GM21529 (cell line): ENCODE results near the gene TTLL12.
"Not testable (repeated sequence)": the region's sequence is repeated elsewhere in the genome, so short reads cannot be mapped to it uniquely, and the experiment has no call there.

ENCODE experiments used
- ATAC-seq: cut with Tn5 transposase; IDR thresholded peaks from one replicate; pipeline ENCODE4 v1.9.1; 2021; ENCODE audit not compliant: unreplicated experiment

The TTLL12 gene

DNA sequence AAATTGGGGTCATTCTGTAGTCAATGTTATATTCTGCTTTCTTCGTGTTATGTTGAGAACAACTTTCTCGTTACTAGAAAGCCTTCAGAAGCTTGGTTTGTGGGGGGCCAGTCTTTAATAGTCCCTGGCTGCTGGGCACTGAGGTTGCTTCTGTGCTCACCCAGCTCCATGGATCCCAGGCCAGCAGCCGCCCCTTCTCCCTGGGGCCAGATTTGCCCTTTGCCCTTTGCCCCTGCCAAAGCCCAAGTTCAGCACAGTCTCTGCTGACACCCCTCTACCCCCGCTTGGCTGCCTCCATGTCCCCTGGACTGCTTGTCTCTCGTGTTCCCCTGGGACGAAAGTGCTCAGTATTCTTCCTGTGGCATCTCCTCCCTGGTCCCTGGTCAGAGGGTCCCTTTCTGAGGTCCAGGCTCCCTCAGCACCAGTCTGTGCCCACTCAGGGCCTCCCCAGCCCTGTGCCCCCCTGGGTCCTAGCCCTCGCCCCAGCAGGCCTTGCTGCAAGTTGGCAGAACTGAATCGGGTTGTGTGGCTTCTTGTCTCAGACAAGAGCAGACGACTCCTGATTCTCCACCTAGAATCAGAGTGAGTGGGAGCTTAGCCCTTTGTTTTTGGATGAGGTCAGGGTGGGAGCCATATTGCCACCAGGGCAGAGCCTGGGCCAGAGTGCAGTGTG is 28.9 kb downstream of the TTLL12 start:
- ATAC-seq = no peak

GRCh38 chr22:43156413-43156812 is 30.5 kb downstream of the TTLL12 start:
- no peak for ATAC-seq

DNA sequence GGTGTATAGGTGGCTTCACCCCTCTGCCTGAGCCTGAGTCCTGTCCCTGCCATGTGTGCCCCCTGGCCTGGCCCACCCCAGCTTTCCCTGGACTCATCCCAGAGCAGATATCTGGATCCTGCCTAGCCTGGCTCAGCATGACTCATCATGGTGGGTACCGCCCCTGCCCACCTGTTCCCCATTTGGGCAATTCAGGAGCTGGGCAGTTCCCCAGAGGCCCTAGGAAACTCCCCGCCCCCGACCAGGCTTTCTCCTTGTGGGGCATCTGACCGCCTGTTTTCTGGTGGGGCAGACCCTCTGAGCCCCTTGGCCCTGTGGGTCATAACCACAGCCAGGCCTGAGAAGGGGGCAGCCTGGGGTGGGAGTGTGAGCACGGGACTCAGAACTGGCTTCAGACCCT is 31.1 kb downstream of the TTLL12 start:
- no peak for ATAC-seq

DNA sequence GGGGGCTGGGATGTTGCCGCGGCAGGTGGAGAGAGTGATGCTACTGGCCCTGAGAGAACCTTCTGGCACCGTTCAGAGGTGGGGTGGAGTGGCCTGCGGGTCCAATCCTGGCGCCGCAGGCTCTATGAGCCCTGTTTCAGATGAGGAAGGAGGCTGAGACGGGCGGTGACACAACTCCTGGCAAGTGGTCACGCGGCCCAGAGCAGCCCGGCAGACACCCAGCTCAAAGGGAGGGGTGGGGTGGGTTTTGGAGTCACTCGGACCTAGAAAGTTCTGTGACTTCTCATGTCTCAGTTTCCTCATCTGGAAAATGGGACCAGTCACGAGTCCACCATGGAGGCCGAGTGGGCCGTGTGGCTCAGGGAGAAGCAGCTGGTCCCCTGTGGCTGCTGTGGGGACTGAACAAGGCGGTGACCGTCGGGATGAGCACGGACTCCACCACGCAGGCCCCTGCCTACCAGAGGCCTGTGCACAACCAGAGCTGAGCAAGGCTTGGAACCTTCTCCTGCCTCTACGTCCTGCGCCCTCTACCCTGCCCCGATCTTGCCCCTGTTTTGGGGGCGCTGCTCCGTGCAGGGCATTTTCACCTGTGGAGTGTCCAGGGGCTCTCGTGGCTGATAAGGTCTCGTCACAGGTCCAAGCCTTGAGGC is 31.9 kb downstream of the TTLL12 start:
- ATAC-seq = no peak

GRCh38 chr22:43153899-43154298 is 33.0 kb downstream of the TTLL12 start:
- ATAC-seq = no peak

GRCh38 chr22:43152357-43153071 is 34.4 kb downstream of the TTLL12 start:
- ATAC-seq = no peak

DNA sequence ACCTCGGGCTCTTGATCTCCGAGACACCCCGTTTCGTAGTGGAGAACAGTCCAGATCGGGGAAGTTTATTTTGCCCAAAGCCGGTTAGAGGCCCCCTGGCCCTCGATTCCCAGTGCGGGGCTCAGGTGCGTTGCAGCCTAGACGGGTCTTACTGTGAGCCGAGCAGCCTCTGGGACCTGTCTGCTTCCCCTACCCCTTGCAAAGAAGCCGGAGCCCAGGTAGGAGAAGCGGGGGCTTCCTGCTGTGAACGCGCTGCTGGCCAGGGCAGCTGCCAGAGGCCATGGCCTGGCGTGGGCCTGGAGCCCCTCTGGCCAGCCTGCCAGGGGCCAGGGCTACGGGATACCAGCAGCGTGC is 35.0 kb downstream of the TTLL12 start:
- ATAC-seq = no peak

GRCh38 chr22:43151251-43152002 is 35.5 kb downstream of the TTLL12 start, which contains the start of gene TSPO:
Gene TSPO (plus strand): TSS chr22:43151559. CDS start chr22:43159239, 7,680 bp downstream.
- ATAC-seq = no peak

GRCh38 chr22:43150731-43151206 is 36.2 kb downstream of the TTLL12 start:
- ATAC-seq = no peak

DNA sequence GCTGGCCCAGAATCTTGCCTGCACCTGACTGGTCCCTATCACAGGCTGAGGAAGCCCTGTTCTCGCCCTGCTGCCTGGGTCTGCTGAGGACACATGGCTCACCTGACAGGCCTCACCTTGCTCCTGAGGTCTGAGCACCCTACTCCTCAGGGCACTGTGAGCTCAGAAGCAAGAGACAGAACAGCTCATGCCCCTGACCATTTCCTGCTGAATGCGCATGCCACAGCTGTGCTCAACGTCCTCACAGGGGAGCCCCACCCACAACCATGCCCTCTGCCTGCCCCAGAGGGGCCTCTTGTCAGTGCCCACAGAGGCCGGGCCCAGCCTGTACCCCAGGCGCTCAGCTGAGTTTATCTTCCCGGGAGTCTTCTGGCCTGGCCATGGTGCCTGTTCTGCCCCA is 38.4 kb downstream of the TTLL12 start:
- ATAC-seq = no peak

DNA sequence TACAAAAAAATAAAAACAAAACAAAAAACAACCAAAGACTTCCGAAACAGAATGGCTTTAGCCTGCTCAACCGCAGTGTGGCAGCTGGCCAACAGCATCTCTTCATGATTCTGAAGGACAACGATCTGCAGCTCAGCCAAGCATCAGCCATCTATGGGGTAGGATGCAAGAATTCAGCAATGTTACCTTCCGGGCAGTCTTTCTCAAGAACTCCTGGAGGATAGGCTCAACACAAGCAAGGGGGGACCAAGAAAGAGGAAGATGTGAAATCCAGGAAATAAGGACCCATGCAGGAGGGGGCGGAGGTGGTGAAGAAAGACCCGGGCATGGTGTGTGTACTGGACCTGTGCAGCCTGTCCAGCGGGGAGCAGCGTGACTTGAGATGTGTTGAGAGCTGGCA is 39.1 kb downstream of the TTLL12 start:
- ATAC-seq = no peak

- ATAC-seq = not testable (repeated sequence)
These were observed 40.6 kb downstream of the TTLL12 start for GRCh38 chr22:43146332-43146731.

DNA sequence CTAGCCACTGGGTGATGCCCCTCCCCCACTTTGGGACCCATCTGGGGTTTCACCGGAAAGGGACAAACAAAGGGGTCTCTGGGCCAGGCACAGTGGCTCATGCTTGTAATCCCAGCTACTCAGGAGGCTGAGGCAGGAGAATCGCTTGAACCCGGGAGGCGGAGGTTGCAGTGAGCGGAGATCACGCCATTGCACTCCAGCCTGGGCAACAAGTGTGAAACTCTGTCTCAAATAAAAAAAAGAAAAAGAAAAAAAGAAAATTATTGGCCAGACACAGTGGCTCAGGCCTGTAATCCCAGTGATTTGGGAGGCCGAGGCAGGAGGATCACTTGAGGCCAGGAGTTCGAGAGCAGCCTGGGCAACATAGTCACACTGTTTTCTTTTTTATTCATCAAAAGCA is 41.6 kb downstream of the TTLL12 start:
- ATAC-seq = not testable (repeated sequence)

DNA sequence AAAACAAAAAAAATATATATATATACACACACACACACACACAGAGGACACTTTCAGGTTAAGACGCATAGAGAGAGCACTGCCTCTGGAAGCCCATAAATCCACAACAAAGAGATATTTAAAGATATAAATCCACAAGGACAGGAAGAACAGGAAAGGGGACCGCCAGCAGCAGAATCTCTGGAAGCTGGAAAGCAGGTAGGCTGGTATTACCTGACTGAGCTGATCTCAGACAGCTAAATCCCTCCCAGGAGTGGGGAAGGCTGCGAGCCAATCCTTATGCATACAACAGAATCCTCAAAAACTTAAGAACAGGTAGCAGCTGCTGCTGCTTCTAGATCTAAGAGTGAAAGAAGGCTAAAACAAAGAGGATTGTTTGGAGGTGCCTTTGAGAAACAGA is 42.0 kb downstream of the TTLL12 start:
- no peak for ATAC-seq

- ATAC-seq = peak; percentile 72
These were observed 43.9 kb downstream of the TTLL12 start, which contains the start of gene MCAT for GRCh38 chr22:43142880-43143562. Gene MCAT (minus strand): TSS chr22:43143398. CDS start chr22:43143348, 50 bp downstream.

- no peak for ATAC-seq
These were observed 50.1 kb downstream of the TTLL12 start for GRCh38 chr22:43136801-43137200.

DNA sequence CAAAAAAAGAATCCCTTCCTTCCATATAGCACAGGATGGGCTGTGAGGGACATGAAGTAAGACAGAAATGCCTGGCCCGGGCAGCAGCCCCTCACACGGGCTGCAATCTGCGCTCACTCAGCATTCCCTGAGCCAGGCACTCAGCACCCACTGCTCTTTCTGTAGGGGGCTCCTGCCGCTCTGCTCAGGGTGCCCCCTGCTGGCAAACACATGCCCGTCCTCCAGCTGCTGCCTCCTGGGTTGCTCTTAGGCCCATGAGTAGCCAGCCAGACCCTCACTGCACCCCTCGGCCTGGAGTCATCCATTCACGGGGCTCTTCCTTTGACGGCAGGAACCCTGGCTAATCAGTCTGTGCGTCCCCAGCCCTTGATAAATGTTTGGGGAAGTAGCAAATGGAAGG is 50.7 kb downstream of the TTLL12 start:
- ATAC-seq = no peak

DNA sequence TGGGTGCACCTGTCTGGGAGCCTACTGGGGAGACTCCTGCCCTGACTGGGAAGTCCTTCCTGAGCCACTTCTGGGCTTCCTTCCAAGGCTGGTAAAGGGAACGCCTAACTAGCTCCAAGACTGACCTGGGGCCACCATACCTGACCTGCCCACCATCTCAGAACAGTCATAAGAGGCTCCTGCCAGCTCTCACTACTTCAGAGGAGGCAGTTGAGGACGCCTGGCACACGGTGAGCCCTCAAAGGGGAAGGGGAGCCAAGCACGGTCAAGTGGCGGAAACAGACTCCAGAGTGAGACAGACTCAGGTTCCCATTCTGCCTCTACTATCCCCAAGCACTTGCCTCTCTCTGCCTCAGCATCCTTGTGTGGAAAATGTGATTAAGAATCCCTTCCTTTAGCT is 51.4 kb downstream of the TTLL12 start:
- ATAC-seq = no peak

DNA sequence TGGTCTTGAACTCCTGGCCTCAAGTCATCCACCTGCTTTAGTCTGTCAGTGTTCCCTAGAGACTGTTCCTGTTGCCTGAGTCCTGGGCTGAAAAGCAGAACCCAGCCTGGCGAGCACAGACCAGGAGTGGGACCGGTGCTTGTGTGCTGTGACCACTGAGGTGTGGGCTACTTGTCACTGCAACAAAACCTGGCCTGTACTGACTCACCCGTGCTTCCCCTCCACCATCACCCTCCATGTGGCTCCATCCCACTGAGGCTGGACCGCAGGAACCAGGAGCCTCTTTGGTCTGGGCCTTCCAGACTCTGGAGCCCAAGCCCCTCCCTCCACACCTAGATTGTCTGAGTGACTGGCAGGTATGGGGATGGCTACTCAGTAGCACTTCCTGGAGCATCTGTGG is 52.4 kb downstream of the TTLL12 start:
- no peak for ATAC-seq

DNA sequence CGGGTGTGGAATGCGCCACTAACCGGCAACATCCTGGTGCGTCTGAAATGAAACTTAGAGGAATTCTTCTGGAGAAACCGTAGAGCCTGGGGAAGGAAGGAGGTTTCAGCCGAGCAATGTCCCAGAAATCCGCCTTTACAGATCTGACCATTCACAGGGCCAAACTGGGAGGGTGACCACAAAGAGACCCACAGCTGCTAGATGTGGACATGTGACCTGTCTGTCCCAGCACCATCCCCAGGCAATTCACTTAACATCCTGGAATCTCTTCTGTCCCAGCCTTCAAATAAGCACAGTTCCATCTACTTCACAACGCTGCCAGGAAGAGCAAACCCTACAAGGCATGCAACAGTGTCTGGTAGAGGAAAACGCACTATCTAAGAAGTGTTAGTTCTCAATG is 53.5 kb downstream of the TTLL12 start:
- ATAC-seq = no peak
